GM23338 (cell line): ENCODE measurements around the gene TMPRSS9. TPM values are rescaled to one million over a fixed set of nuclear protein-coding genes. Genes with fewer than 3 reads are reported as not detected.
A peak's percentile ranks its signal among the peaks of the same experiment; 100 is the strongest.

Experiments
- ATAC-seq: fragments of 200-7000 bp; cut with Tn5 transposase; 3 replicates; pipeline ENCODE4 v1.9.1; 2020
- DNase-seq: peaks from one replicate; pipeline ENCODE4 v3.0.0-alpha.2; 2015; ENCODE audit warnings: low spot score
- H2AFZ ChIP-seq: fragments of 200-600 bp; sonication (generic); 2 replicates; pipeline ENCODE4 v1.8.0; 2016; ENCODE audit warnings: antibody characterized with exemption, mild to moderate bottlenecking, moderate library complexity
- H3F3A ChIP-seq: fragments of 200-600 bp; sonication (generic); replicated peaks from 2 replicates; pipeline ENCODE4 v1.8.0; 2017; ENCODE audit warnings: antibody characterized with exemption, mixed run types, low read depth
- H3K27ac ChIP-seq: fragments of 200-600 bp; sonication (generic); 2 replicates; pipeline ENCODE4 v1.6.1; 2016; ENCODE audit warnings: low read depth
- H3K27me3 ChIP-seq: fragments of 200-600 bp; sonication (generic); 2 replicates; pipeline ENCODE4 v1.8.0; 2016; ENCODE audit warnings: mild to moderate bottlenecking, mixed run types, moderate library complexity; ENCODE audit not compliant: insufficient read depth
- H3K36me3 ChIP-seq: fragments of 200-600 bp; sonication (generic); 2 replicates; pipeline ENCODE4 v1.8.0; 2016; ENCODE audit warnings: mild to moderate bottlenecking; ENCODE audit not compliant: insufficient read depth
- H3K4me1 ChIP-seq: fragments of 200-600 bp; sonication (generic); 2 replicates; pipeline ENCODE4 v1.8.0; 2016; ENCODE audit warnings: mild to moderate bottlenecking, moderate library complexity; ENCODE audit not compliant: insufficient read depth
- H3K4me2 ChIP-seq: fragments of 200-600 bp; sonication (generic); 2 replicates; pipeline ENCODE4 v1.7.1; 2017; ENCODE audit warnings: mixed run types
- H3K4me3 ChIP-seq: fragments of 200-600 bp; sonication (generic); 2 replicates; pipeline ENCODE4 v1.6.1; 2016; ENCODE audit warnings: mixed run types
- H3K79me2 ChIP-seq: fragments of 200-600 bp; sonication (generic); replicated peaks from 2 replicates; pipeline ENCODE4 v1.8.0; 2017; ENCODE audit warnings: mild to moderate bottlenecking; ENCODE audit not compliant: insufficient read depth
- H3K9me2 ChIP-seq: fragments of 200-600 bp; sonication (generic); 2 replicates; pipeline ENCODE4 v1.8.0; 2017; ENCODE audit not compliant: insufficient read depth
- H4K20me1 ChIP-seq: fragments of 200-600 bp; sonication (generic); replicated peaks from 2 replicates; pipeline ENCODE4 v1.8.0; 2017; ENCODE audit warnings: mild to moderate bottlenecking; ENCODE audit not compliant: insufficient read depth
- H3K27ac Mint-ChIP-seq: 2 replicates; pipeline ENCODE4 v1.8.0; 2020; ENCODE audit warnings: inconsistent platforms, mild to moderate bottlenecking, moderate library complexity, mixed read lengths
- H3K27me3 Mint-ChIP-seq: 3 replicates; pipeline ENCODE4 v1.8.0; 2022; ENCODE audit warnings: low read depth, mild to moderate bottlenecking, moderate library complexity, mixed read lengths, inconsistent platforms; ENCODE audit not compliant: insufficient read depth, poor library complexity
- H3K36me3 Mint-ChIP-seq: 3 replicates; pipeline ENCODE4 v1.8.0; 2021; ENCODE audit warnings: low read depth, mild to moderate bottlenecking, inconsistent platforms, moderate library complexity, mixed read lengths
- H3K4me1 Mint-ChIP-seq: 3 replicates; pipeline ENCODE4 v1.8.0; 2020; ENCODE audit warnings: mild to moderate bottlenecking, inconsistent platforms, mixed read lengths
- H3K4me3 Mint-ChIP-seq: 3 replicates; pipeline ENCODE4 v1.8.0; 2021; ENCODE audit warnings: moderate library complexity, mild to moderate bottlenecking, inconsistent platforms, mixed read lengths
- H3K9me3 Mint-ChIP-seq: 3 replicates; pipeline ENCODE4 v1.8.0; 2020; ENCODE audit warnings: moderate library complexity, mild to moderate bottlenecking, inconsistent platforms, mixed read lengths
- CREB1 ChIP-seq: fragments of 250-450 bp; sonication (Bioruptor Pico); IDR thresholded peaks from 2 replicates; pipeline ENCODE4 v1.5.0; 2020; ENCODE audit warnings: low read depth, mild to moderate bottlenecking, moderate library complexity
- CTCF ChIP-seq, 2 experiments: fragments of 200-600 bp in 1 of 2; sonication (generic) in 1 of 2; conservative IDR thresholded peaks; 2 replicates each; pipeline versions ENCODE4 v1.5.1 to v1.6.1; 2016 to 2017; ENCODE audit warnings: antibody characterized with exemption in 2 of 2, low read depth in 2 of 2, mild to moderate bottlenecking in 2 of 2, moderate library complexity in 1 of 2
- ETS1 ChIP-seq: IDR thresholded peaks from 2 replicates; pipeline ENCODE4 v1.6.1; 2016; ENCODE audit warnings: antibody characterized with exemption
- EZH2 ChIP-seq: fragments of 200-600 bp; sonication (generic); IDR thresholded peaks from one replicate; pipeline ENCODE4 v1.8.0; 2017; ENCODE audit warnings: antibody characterized with exemption, mild to moderate bottlenecking, low read depth; ENCODE audit not compliant: unreplicated experiment
- EZH2phosphoT487 ChIP-seq: fragments of 200-600 bp; sonication (generic); IDR thresholded peaks from one replicate; pipeline ENCODE4 v1.8.1; 2018; ENCODE audit warnings: antibody characterized with exemption; ENCODE audit not compliant: unreplicated experiment
- JUNB ChIP-seq: IDR thresholded peaks from one replicate; pipeline ENCODE4 v1.6.1; 2016; ENCODE audit warnings: antibody characterized with exemption; ENCODE audit not compliant: unreplicated experiment
- NANOG ChIP-seq: IDR thresholded peaks from 2 replicates; pipeline ENCODE4 v1.6.1; 2016; ENCODE audit warnings: antibody characterized with exemption, borderline replicate concordance
- POLR2AphosphoS5 ChIP-seq: IDR thresholded peaks from 2 replicates; pipeline ENCODE4 v1.6.1; 2016; ENCODE audit warnings: antibody characterized with exemption, low read depth
- REST ChIP-seq: IDR thresholded peaks from one replicate; pipeline ENCODE4 v1.6.1; 2018; ENCODE audit warnings: antibody characterized with exemption; ENCODE audit not compliant: unreplicated experiment
- STAT1 ChIP-seq: IDR thresholded peaks from one replicate; pipeline ENCODE4 v1.6.1; 2016; ENCODE audit warnings: antibody characterized with exemption; ENCODE audit not compliant: unreplicated experiment
- ZNF114 ChIP-seq: fragments of 250-450 bp; sonication (Bioruptor Pico); IDR thresholded peaks from 2 replicates; pipeline ENCODE4 v1.5.0; 2020; ENCODE audit warnings: mild to moderate bottlenecking, moderate library complexity
- ZNF331 ChIP-seq: fragments of 250-450 bp; sonication (Bioruptor Pico); IDR thresholded peaks from 2 replicates; pipeline ENCODE4 v1.5.0; 2020; ENCODE audit warnings: low read depth, mild to moderate bottlenecking, moderate library complexity
- ZNF462 ChIP-seq: fragments of 250-450 bp; sonication (Bioruptor Pico); IDR thresholded peaks from 2 replicates; pipeline ENCODE4 v1.5.0; 2020; ENCODE audit warnings: mild to moderate bottlenecking, moderate library complexity
- polyA plus RNA-seq: library from polyadenylated mRNA; unstranded; fragments of >200 nt; fragmentation: Nextera tagmentation; extraction: Ambion mirVana; gene quantifications from 2 replicates; pipeline ENCODE4 v1.2.1, GENCODE V29; 2016
- total RNA-seq: library from RNA; depleted of rRNA; stranded (reverse); fragments of >200 nt; shearing (Covaris generic); gene quantifications from 2 replicates; pipeline ENCODE4 v1.2.3, GENCODE V29; 2014

Gene TMPRSS9
- total and polyA plus RNA-seq, 2 experiments from 2014 or later, result 0.05 to 0.28 TPM

GRCh38 chr19:2446381-2446780 lies 86.3 kb downstream of the TMPRSS9 start:
- Histone ChIP-seq H3K4me2 (no peak overlapping the region; the same call in 1 of the 2 replicates), H3K79me2 (peaks cover 67% of the 10 kb centered on the region), H4K20me1 (peaks cover 24% of the 10 kb centered on the region), H2AFZ (no peak overlapping the region), H3K9me2 (no peaks in the 10 kb centered on the region), H3K27me3 (no peaks in the 10 kb centered on the region), H3K27ac (no peak overlapping the region; the same call in 1 of the 2 replicates), H3F3A (no peaks in the 10 kb centered on the region), H3K36me3 (no peaks in the 10 kb centered on the region; the same call in 1 of the 2 replicates), H3K4me1 (peaks cover 5% of the 10 kb centered on the region; the same call in 1 of the 2 replicates), H3K4me3 (no peak overlapping the region)
- H3K27ac Mint-ChIP-seq, result peak overlapping the region; percentile 92
- H3K4me1 Mint-ChIP-seq, result peaks cover 11% of the 10 kb centered on the region
- DNase-seq (no peak), ATAC-seq (no peak; the same call in 1 of the 3 replicates)
- peaks cover 23% of the 10 kb centered on the region for H3K36me3 Mint-ChIP-seq
- no peaks in the 10 kb centered on the region for H3K9me3 Mint-ChIP-seq
- H3K27me3 Mint-ChIP-seq, result peaks cover 9% of the 10 kb centered on the region
- H3K4me3 Mint-ChIP-seq, result no peak overlapping the region
- TF ChIP-seq POLR2AphosphoS5, result no peak
- no peak for TF ChIP-seq REST
- TF ChIP-seq STAT1, result no peak
- TF ChIP-seq EZH2phosphoT487, result no peak
- no peak for TF ChIP-seq NANOG
- no peak for TF ChIP-seq EZH2
- TF ChIP-seq ZNF331 (CRISPR knock-in tag), result no peak
- TF ChIP-seq ZNF462 (CRISPR knock-in tag), result no peak
- no peak for TF ChIP-seq CREB1
- TF ChIP-seq JUNB, result no peak
- TF ChIP-seq ETS1, result no peak
- no peak for TF ChIP-seq ZNF114 (CRISPR knock-in tag)
- TF ChIP-seq CTCF (conservative IDR thresholded peaks at IDR 0.05; ENCODE audit: low read depth in 2 of 2), result no peak
